RWPE1 (cell line): ENCODE measurements around the gene EVX1.

Experiments used
- CTCF ChIA-PET: fragments of 350-600 bp; sonication (Branson Sonifier 250); formaldehyde crosslinking; extraction: SDS; loops from one replicate; lab custom pipeline; 2021; lab: Yijun Ruan, JAX
- POLR2A ChIA-PET: fragments of 400-600 bp; formaldehyde crosslinking; extraction: SDS; loops from one replicate; lab custom pipeline; 2020; ENCODE audit warnings: antibody characterized with exemption; ENCODE audit not compliant: low non-redundant PET; lab: Yijun Ruan, JAX
- DNase-seq: peaks from one replicate; pipeline ENCODE4 v3.0.0; 2012; ENCODE audit warnings: low spot score
- H3K27ac ChIP-seq: fragments of 450-650 bp; 2 replicates; pipeline ENCODE4 v1.5.1; 2017
- CTCF ChIP-seq: fragments of 450-650 bp; conservative IDR thresholded peaks from 2 replicates; pipeline ENCODE4 v1.5.1; 2017; ENCODE audit warnings: low read depth, mild to moderate bottlenecking

The EVX1 gene

GRCh38 chr7:27271384-27271783, 28.8 kb downstream of the EVX1 start:
- ChIA-PET POLR2A (no interaction called here), CTCF (interaction anchor here (0.8 kb wide), 1 partner anchor 100 kb away, joined by 3 read pairs; no protein-coding TSS in a partner anchor)
- no peak for DNase-seq
- TF ChIP-seq CTCF, result no peak
- no peak overlapping the region for H3K27ac ChIP-seq

GRCh38 chr7:27277628-27278027, 35.0 kb downstream of the EVX1 start:
- DNase-seq, result peak; percentile 79
- POLR2A ChIA-PET, result no interaction called here
- no peak for TF ChIP-seq CTCF
- CTCF ChIA-PET, result interaction anchor here (0.6 to 1.4 kb wide), 3 partner anchors 67 to 168 kb away, joined by 3 to 5 read pairs (median 4); no protein-coding TSS in a partner anchor
- H3K27ac ChIP-seq, result no peak overlapping the region

GRCh38 chr7:27283558-27283957, 41.0 kb downstream of the EVX1 start:
- TF ChIP-seq CTCF, result no peak
- DNase-seq, result no peak
- no peak overlapping the region for H3K27ac ChIP-seq
- ChIA-PET CTCF (no interaction called here), POLR2A (no interaction called here)

GRCh38 chr7:27295236-27295635, 52.6 kb downstream of the EVX1 start:
- no peak overlapping the region for H3K27ac ChIP-seq
- ChIA-PET CTCF (interaction anchor here (0.6 kb wide), 1 partner anchor 725 kb away, joined by 4 read pairs; no protein-coding TSS in a partner anchor), POLR2A (interaction anchor here (0.5 kb wide), 1 partner anchor 12 kb away, joined by 8 read pairs; no protein-coding TSS in a partner anchor)
- no peak for TF ChIP-seq CTCF
- DNase-seq, result no peak

- no peak overlapping the region for H3K27ac ChIP-seq
- ChIA-PET CTCF (no interaction called here), POLR2A (no interaction called here)
- no peak for TF ChIP-seq CTCF
- no peak for DNase-seq
These were observed 54.8 kb downstream of the EVX1 start for GRCh38 chr7:27297356-27297755.
